ENCODE measurements around the gene LYPLA2.

DNA sequence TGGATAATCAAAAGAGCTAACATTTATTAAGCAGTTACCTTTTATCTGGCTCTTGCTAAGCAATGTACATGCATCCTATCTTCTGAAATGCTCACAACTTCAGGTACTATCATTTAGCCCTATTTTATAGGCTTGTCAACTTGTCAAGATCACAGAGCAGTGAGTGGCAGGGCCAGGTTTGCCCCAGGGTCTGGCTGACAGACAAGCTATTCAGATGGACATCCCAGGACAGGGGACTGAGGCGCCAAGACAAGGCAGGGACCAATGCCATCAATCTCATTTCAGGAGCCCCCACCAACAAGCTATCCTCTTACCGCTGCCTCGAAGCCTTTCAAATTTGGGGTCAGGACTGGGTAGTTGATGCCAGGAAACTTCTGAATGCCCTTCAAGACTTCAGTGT is 25.4 kb downstream of the LYPLA2 start:
- TF ChIP-seq EZH2 (IDR thresholded peaks at IDR 0.05; ENCODE audit: insufficient read depth, poor library complexity, severe bottlenecking) (no peak), EZH2phosphoT487 (IDR thresholded peaks at IDR 0.05; ENCODE audit: insufficient read depth, low read depth) (no peak)

All from GM23248 (cell line).